Measurements from ENCODE around the gene ETV1.
A peak's percentile ranks its signal among the peaks of the same experiment; 100 is the strongest.

ETV1 gene

GRCh38 chr7:13984831-13985685 lies 4.4 kb downstream of the ETV1 start:
- no peak for DNase-seq

GRCh38 chr7:13984061-13984460 lies 5.4 kb downstream of the ETV1 start:
- DNase-seq = no peak

GRCh38 chr7:13982940-13983677 lies 6.4 kb downstream of the ETV1 start:
- no peak for DNase-seq

GRCh38 chr7:13981070-13981469 lies 8.4 kb downstream of the ETV1 start:
- peak; percentile 83 for DNase-seq

- no peak for DNase-seq
These were observed 9.0 kb downstream of the ETV1 start for GRCh38 chr7:13980474-13980873.

- DNase-seq = no peak
These were observed 9.6 kb downstream of the ETV1 start for GRCh38 chr7:13979671-13980435.

GRCh38 chr7:13976594-13976993 lies 12.9 kb downstream of the ETV1 start:
- no peak for DNase-seq

- no peak for DNase-seq
These were observed 24.4 kb downstream of the ETV1 start for GRCh38 chr7:13965077-13965476.

GRCh38 chr7:13963925-13964324 lies 25.5 kb downstream of the ETV1 start:
- DNase-seq = no peak

- no peak for DNase-seq
These were observed 34.0 kb downstream of the ETV1 start for GRCh38 chr7:13955494-13955893.

- DNase-seq = no peak
These were observed 36.1 kb downstream of the ETV1 start for GRCh38 chr7:13953368-13953767.

- no peak for DNase-seq
These were observed 36.5 kb downstream of the ETV1 start for GRCh38 chr7:13952921-13953320.

GRCh38 chr7:13949939-13950338 lies 39.5 kb downstream of the ETV1 start:
- no peak for DNase-seq

GRCh38 chr7:13949445-13949844 lies 40.0 kb downstream of the ETV1 start:
- no peak for DNase-seq

GRCh38 chr7:13948019-13948801 lies 41.3 kb downstream of the ETV1 start:
- no peak for DNase-seq

- no peak for DNase-seq
These were observed 41.9 kb downstream of the ETV1 start for GRCh38 chr7:13947535-13947934.

- no peak for DNase-seq
These were observed 43.3 kb downstream of the ETV1 start for GRCh38 chr7:13946181-13946580.

GRCh38 chr7:13945670-13946069 lies 43.8 kb downstream of the ETV1 start:
- no peak for DNase-seq

- no peak for DNase-seq
These were observed 55.9 kb downstream of the ETV1 start for GRCh38 chr7:13933536-13933935.

GRCh38 chr7:13933091-13933490 lies 56.4 kb downstream of the ETV1 start:
- DNase-seq = no peak

- no peak for DNase-seq
These were observed 57.3 kb downstream of the ETV1 start for GRCh38 chr7:13932131-13932530.

- no peak for DNase-seq
These were observed 68.4 kb downstream of the ETV1 start for GRCh38 chr7:13921062-13921461.

Measured in right hindlimb (tissue), 1 donor.